HG02610 (cell line): ENCODE results near the gene OR2L13.
"Not testable (repeated sequence)": the region's sequence is repeated elsewhere in the genome, so short reads cannot be mapped to it uniquely, and the experiment has no call there.

Experiments used
- ATAC-seq: cut with Tn5 transposase; IDR thresholded peaks from one replicate; pipeline ENCODE4 v1.9.1; 2021; ENCODE audit warnings: mild to moderate bottlenecking, moderate library complexity; ENCODE audit not compliant: unreplicated experiment

Gene OR2L13, protein sequence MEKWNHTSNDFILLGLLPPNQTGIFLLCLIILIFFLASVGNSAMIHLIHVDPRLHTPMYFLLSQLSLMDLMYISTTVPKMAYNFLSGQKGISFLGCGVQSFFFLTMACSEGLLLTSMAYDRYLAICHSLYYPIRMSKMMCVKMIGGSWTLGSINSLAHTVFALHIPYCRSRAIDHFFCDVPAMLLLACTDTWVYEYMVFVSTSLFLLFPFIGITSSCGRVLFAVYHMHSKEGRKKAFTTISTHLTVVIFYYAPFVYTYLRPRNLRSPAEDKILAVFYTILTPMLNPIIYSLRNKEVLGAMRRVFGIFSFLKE

DNA sequence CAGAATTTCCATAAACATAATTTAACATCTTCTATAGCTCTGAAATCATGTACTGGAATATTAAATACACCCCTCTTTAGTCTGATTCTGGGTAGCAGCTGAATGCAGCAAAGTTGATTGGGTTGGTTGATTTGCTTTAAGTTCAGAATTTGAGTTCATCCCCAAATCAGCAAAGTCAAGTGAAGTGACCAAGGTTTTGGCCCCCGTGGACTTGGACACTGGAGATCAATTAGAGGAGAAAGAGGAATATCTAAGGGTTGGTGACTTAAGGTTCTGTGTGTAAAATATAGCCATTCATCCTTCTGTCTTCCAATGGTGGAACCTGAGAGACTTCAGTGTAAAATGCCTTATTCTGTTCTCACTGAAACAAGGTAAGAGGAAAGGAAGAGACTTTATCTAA, at the start of gene OR2L13:
TSS of gene OR2L13 (plus strand) at position 301 of the 400 bp plus-strand sequence. CDS start 4,192 bp downstream, outside the sequence.
- ATAC-seq: no peak

DNA sequence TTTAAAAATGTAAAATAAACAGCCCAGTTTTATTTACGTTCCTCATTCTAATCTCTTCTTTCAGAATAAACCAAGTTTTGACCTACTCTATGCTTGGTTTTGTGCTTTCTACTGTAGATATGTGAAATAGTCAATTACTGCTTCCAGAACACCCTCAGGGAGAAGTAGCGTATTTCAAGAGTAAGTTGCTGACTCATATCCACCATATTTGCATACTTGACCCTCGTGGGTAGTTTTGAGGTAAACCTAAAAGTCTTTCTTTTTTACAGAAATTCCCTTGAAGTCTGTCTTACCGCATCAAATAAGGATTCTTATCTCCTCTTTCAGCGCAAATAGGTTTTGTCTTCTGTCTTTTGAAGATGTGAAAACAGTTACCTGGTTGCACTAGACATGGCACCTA, 49.8 kb upstream of the OR2L13 start:
- ATAC-seq: peak; percentile 84

- ATAC-seq: no peak
These were observed 48.4 kb upstream of the OR2L13 start, which contains the start of gene OR2L3 for GRCh38 chr1:248046536-248046935. Gene OR2L3, plus strand, starts transcription at chr1:248046836. Its CDS starts 13,846 bp downstream, at chr1:248060682.

DNA sequence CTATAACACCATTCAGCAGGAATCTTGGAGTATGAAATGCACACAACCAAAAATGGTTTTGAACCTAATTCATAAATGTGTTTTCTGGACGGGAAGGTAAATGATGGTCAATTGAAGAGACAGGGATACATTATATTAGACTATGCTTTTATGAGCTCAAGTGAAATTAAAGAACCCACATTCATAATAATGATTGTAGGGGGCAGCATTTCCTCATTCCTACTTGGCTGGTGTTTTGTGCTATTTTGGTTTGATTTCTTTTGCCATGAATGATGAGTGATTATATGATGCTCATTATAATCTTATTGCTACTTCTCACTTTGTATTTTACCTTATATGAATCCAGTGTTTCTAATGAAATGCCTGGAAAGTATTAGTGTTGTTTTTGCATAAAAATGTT, 48.0 kb upstream of the OR2L13 start:
- ATAC-seq: no peak

DNA sequence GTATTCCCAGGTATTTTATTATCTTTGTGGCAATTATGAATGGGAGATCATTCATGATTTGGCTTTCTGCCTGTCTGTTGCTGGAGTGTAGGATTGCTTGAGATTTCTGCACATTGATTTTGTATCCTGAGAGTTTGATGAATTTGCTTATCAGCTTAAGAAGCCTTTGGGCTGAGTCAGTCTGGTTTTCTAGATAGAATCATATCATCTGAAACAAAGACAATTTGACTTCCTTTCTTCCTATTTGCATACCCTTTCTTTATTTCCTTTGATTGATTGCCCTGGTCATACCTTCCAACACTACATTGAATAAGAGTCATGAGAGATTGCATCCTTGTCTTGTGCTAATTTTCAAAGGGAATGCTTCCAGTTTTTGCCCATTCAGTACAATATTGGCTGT, 40.3 kb upstream of the OR2L13 start:
- no peak for ATAC-seq

- ATAC-seq: no peak
These were observed 39.7 kb upstream of the OR2L13 start for GRCh38 chr1:248055261-248055660.

DNA sequence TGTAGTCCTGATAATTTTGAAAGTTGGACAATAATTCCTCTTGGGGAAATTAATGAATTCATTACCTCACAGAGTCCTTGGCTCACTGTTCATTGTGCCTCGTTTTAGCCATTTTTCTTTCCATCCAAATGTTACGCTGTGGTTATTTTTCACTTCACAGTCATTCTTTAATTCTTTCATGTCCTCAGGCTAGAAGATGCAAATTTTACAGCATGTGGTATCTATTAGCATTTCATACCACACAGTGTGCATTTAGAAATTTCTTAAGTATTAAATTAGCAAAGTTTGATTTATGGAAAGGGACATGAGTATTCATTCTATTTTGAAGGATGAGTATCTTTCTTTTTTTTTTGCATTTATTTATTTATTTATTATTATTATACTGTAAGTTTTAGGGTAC, 29.9 kb upstream of the OR2L13 start:
- ATAC-seq: no peak

- ATAC-seq: no peak
These were observed 29.4 kb upstream of the OR2L13 start for GRCh38 chr1:248065604-248066003.

- ATAC-seq: not testable (repeated sequence)
These were observed 11.1 kb upstream of the OR2L13 start for GRCh38 chr1:248083864-248084263.

DNA sequence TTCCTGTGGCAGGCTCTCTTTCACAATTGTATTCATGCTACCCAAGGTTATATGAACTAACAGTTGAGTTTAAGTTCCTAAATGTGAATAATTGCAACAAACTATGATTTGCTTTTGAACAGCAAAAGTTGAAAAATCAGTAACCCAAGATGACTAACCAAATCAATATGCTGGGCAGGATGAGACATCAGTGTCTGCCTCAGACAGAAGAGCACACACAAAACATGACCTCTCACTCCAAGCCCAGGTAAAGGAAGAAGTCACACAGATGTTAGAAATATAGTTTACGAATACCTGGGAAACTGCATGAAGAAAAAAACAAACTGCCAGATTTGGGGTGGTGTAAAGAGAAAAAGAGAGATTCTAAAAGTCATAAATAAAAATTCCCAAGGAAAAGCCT, 3.5 kb downstream of the OR2L13 start:
- no peak for ATAC-seq

DNA sequence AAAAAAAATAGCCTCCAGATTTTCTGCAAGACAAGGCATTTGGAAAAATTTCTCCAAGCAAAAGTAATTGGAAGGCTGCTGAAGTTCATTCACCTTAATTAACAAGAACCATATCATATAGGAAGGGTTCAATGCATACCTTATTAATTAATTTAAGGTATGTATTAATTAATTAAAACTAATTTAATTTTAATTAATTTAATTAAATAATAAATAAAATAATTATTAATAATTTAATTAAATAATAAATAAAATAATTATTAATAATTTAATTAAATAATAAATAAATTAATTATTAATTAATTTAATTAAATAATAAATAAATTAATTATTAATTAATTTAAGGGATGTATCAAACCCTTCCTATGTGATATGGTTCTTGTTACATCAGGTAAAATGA, 7.9 kb downstream of the OR2L13 start:
- no peak for ATAC-seq

GRCh38 chr1:248111157-248111556, 16.2 kb downstream of the OR2L13 start:
- ATAC-seq: no peak

DNA sequence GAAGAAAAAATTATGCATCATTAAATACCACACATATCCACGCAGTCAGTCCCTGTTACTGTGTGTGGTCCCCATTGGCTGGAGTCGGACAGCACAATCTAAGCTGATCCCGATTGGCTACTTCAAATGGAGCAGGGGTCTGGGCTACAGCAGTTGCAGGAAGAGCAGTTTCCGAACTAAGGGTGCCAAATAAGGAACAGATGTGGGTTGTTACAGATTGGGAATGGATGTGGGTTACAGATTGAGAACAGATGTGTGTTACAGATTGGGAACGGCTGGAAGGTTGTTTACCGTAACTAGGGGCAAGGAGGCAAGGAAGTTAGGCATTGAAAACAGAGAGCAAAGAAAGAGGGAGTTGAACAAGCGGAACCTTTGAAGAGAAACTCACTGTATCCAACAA, 19.9 kb downstream of the OR2L13 start:
- ATAC-seq: no peak

DNA sequence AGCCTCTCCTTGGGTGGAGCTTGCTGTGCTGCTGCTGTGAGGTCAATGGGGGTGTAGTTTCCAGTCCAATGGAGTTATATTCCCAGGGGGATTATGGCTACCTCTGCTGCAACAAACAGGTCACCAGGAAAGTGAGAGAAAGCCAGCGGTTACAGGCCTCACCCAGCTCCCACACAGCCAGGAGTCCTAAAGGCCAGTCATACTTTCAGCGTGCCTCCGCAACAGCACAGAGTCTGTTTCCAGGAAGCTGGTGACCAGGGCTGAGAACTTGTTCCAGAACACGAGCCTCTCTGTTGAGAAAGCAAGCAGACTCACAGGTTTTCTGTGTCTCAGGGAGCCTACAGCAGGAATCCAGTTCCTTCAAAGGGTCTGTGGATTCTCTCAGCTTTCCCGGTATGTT, 32.7 kb downstream of the OR2L13 start:
- no peak for ATAC-seq

GRCh38 chr1:248136811-248137210, 41.8 kb downstream of the OR2L13 start:
- no peak for ATAC-seq

DNA sequence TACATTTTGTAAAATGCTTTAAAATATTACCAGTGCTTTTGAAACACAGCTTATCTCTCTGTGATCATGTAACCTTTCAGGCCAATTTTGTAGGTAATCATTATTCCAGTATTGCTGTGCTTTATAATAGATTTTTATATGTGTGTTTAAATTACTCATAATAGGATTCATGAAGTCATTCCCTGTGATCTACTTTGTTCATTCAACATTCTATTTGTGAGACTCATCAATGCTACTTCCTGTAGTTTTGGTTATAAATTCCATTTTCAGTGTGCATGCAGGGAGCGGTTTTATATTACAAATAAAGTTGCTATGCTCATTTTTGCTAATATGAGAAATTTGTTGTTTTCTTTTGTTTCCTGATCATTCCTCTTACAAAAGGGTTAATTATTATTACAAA, 45.9 kb downstream of the OR2L13 start:
- ATAC-seq: no peak

DNA sequence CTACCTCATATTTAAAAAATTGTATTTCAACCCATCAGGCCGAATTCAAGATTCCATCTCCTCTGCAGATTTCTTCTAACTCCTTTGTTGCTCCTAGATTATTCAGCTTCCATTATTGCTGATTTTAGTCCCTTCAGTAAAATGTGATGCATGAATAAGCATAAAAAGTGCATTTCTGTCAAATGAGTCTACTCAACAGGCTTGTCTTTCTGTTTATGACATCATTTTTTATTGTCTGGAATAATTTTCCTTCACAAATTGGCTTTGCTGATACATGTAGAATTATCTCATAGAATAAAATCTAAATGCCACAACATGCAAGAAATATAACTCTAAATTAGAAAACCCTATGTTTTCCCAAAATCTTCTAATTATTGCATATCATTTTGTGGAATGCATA, 48.3 kb downstream of the OR2L13 start:
- no peak for ATAC-seq

GRCh38 chr1:248144513-248145198, 49.7 kb downstream of the OR2L13 start, which contains the start of gene OR2M5:
Gene OR2M5, plus strand, starts transcription at chr1:248145148. Its CDS starts 0 bp downstream, at chr1:248145148.
- no peak for ATAC-seq
